Embryonic facial prominence (tissue), 1 donor: ENCODE data around the gene NMT1.

Experiments used
- DNase-seq: peaks from one replicate; pipeline ENCODE4 v3.0.0-alpha.2; 2016; ENCODE audit errors: extremely low spot score

Gene NMT1

GRCh38 chr17:45081047-45081703 is 20.1 kb downstream of the NMT1 start:
- no peak for DNase-seq

GRCh38 chr17:45086391-45086790 is 25.3 kb downstream of the NMT1 start:
- DNase-seq, result no peak

- no peak for DNase-seq
These were observed 25.9 kb downstream of the NMT1 start for GRCh38 chr17:45086865-45087503.

- DNase-seq, result no peak
These were observed 26.4 kb downstream of the NMT1 start for GRCh38 chr17:45087504-45087975.

- no peak for DNase-seq
These were observed 26.9 kb downstream of the NMT1 start for GRCh38 chr17:45087978-45088377.

- DNase-seq, result no peak
These were observed 27.6 kb downstream of the NMT1 start for GRCh38 chr17:45088741-45089140.

- no peak for DNase-seq
These were observed 29.6 kb downstream of the NMT1 start for GRCh38 chr17:45090711-45091110.

GRCh38 chr17:45091778-45092425 is 30.8 kb downstream of the NMT1 start:
- DNase-seq, result no peak

- no peak for DNase-seq
These were observed 31.9 kb downstream of the NMT1 start for GRCh38 chr17:45092911-45093430.

GRCh38 chr17:45093444-45094110 is 32.5 kb downstream of the NMT1 start:
- DNase-seq, result no peak

- DNase-seq, result no peak
These were observed 35.0 kb downstream of the NMT1 start for GRCh38 chr17:45096141-45096540.

- DNase-seq, result no peak
These were observed 35.8 kb downstream of the NMT1 start for GRCh38 chr17:45096926-45097325.

GRCh38 chr17:45098081-45098868 is 37.2 kb downstream of the NMT1 start:
- DNase-seq, result no peak

- no peak for DNase-seq
These were observed 37.9 kb downstream of the NMT1 start for GRCh38 chr17:45098869-45099616.

GRCh38 chr17:45101546-45101882 is 40.4 kb downstream of the NMT1 start:
- no peak for DNase-seq

- no peak for DNase-seq
These were observed 41.0 kb downstream of the NMT1 start for GRCh38 chr17:45101883-45102811.

GRCh38 chr17:45102856-45103255 is 41.7 kb downstream of the NMT1 start:
- no peak for DNase-seq

- DNase-seq, result no peak
These were observed 42.2 kb downstream of the NMT1 start for GRCh38 chr17:45103269-45103795.

- no peak for DNase-seq
These were observed 42.9 kb downstream of the NMT1 start for GRCh38 chr17:45104029-45104428.
